H1 (cell line): Measurements from ENCODE around the gene LPO. TPM values are rescaled to one million over a fixed set of nuclear protein-coding genes. Genes with fewer than 3 reads are reported as not detected.

Source experiments
- CTCF ChIA-PET: fragments of 300-600 bp; sonication (Branson Sonifier 250); formaldehyde crosslinking; loops from one replicate; lab custom pipeline; 2021; ENCODE audit not compliant: partially characterized antibody; lab: Charles Lee
- POLR2A ChIA-PET: fragments of 300-600 bp; sonication (Branson Sonifier 250); formaldehyde crosslinking; loops from one replicate; lab custom pipeline; 2021; ENCODE audit warnings: inconsistent platforms; ENCODE audit not compliant: partially characterized antibody; lab: Charles Lee
- DNase-seq, 2 experiments: peaks; one replicate each; pipeline versions ENCODE4 v3.0.0 to v3.0.0-alpha.2; 2010 to 2022; ENCODE audit warnings: low spot score in 2 of 2, low read depth in 1 of 2, mixed read lengths in 1 of 2
- FAIRE-seq: peaks from 2 replicates; lab custom pipeline; 2011; peaks lifted over from hg19 to GRCh38; lab: Jason Lieb, UNC
- H2AFZ ChIP-seq: 2 replicates; pipeline ENCODE4 v1.8.1; 2012; ENCODE audit warnings: low read length, inconsistent platforms
- H2AK5ac ChIP-seq: 2 replicates; pipeline ENCODE4 v1.6.1; 2013; ENCODE audit warnings: low read depth, low read length
- H2BK120ac ChIP-seq: replicated peaks from 2 replicates; pipeline ENCODE3; 2013; ENCODE audit warnings: low read depth, low read length, inconsistent platforms
- H2BK12ac ChIP-seq: 2 replicates; pipeline ENCODE4 v1.6.1; 2013; ENCODE audit warnings: low read depth, low read length
- H2BK15ac ChIP-seq: 2 replicates; pipeline ENCODE4 v1.6.1; 2013; ENCODE audit warnings: low read length
- H2BK20ac ChIP-seq: 2 replicates; pipeline ENCODE4 v1.6.1; 2013; ENCODE audit warnings: low read length
- H2BK5ac ChIP-seq: 2 replicates; pipeline ENCODE4 v1.6.1; 2013; ENCODE audit warnings: low read depth, low read length
- H3K14ac ChIP-seq: 2 replicates; pipeline ENCODE4 v1.6.1; 2013; ENCODE audit warnings: inconsistent platforms; ENCODE audit not compliant: insufficient read length
- H3K18ac ChIP-seq: 2 replicates; pipeline ENCODE4 v1.6.1; 2013; ENCODE audit warnings: low read length; ENCODE audit errors: extremely low read depth
- H3K23ac ChIP-seq: 2 replicates; pipeline ENCODE4 v1.6.1; 2013; ENCODE audit warnings: inconsistent platforms; ENCODE audit not compliant: insufficient read length
- H3K23me2 ChIP-seq: 2 replicates; pipeline ENCODE4 v1.6.1; 2013; ENCODE audit warnings: low read depth, low read length
- H3K27ac ChIP-seq: 2 replicates; pipeline ENCODE4 v1.6.1; 2011; ENCODE audit warnings: low read depth, low read length, inconsistent platforms
- H3K27me3 ChIP-seq, 4 experiments: replicated peaks in 1 of 4; 1 replicate in 1 of 4; 2 replicates in 3 of 4; pipeline versions ENCODE4 v1.6.1 to v1.8.1; 2011 to 2013; ENCODE audit warnings: low read length in 3 of 4, mild to moderate bottlenecking in 3 of 4, inconsistent platforms in 2 of 4, mixed read lengths in 2 of 4, moderate library complexity in 1 of 4; ENCODE audit not compliant: control insufficient read depth in 3 of 4, insufficient read depth in 3 of 4; ENCODE audit errors: extremely low read depth in 1 of 4
- H3K36me3 ChIP-seq, 4 experiments: 2 replicates each; pipeline versions ENCODE4 v1.6.1 to v1.8.1; 2011 to 2013; ENCODE audit warnings: mild to moderate bottlenecking in 4 of 4, low read length in 3 of 4, moderate library complexity in 2 of 4, control low read depth in 1 of 4, inconsistent platforms in 1 of 4; ENCODE audit not compliant: insufficient read depth in 4 of 4, control insufficient read depth in 2 of 4
- H3K4ac ChIP-seq: replicated peaks from 2 replicates; pipeline ENCODE3; 2013; ENCODE audit warnings: low read length, low read depth, mixed read lengths, inconsistent platforms; ENCODE audit not compliant: insufficient read length
- H3K4me1 ChIP-seq, 4 experiments: replicated peaks in 1 of 4; 1 replicate in 1 of 4; 2 replicates in 3 of 4; pipeline versions ENCODE4 v1.6.1 to v1.8.1; 2011 to 2013; ENCODE audit warnings: low read length in 3 of 4, inconsistent platforms in 2 of 4, mixed read lengths in 1 of 4; ENCODE audit not compliant: insufficient read depth in 4 of 4, control insufficient read depth in 3 of 4
- H3K4me2 ChIP-seq, 2 experiments: 2 replicates each; pipeline versions ENCODE4 v1.6.1 to v1.8.1; 2011 to 2013; ENCODE audit warnings: low read depth in 2 of 2, low read length in 2 of 2, control low read depth in 1 of 2, inconsistent platforms in 1 of 2, mild to moderate bottlenecking in 1 of 2; ENCODE audit not compliant: insufficient read depth in 1 of 2
- H3K4me3 ChIP-seq, 4 experiments: fragments of 200-600, 300-600 bp in 1 of 4; sonication (generic), shearing (Covaris generic), sonication (Bioruptor Twin) in 1 of 4; 2 replicates each; pipeline versions ENCODE4 v1.5.1 to v1.8.1; 2011 to 2016; ENCODE audit warnings: low read length in 4 of 4, low read depth in 3 of 4, control low read depth in 2 of 4, inconsistent platforms in 2 of 4, mild to moderate bottlenecking in 2 of 4, mixed read lengths in 1 of 4, moderate library complexity in 1 of 4; ENCODE audit not compliant: insufficient read depth in 2 of 4; ENCODE audit errors: extremely low read depth in 1 of 4
- H3K56ac ChIP-seq: replicated peaks from 2 replicates; pipeline ENCODE3; 2013; ENCODE audit warnings: low read depth, mild to moderate bottlenecking, mixed read lengths, low read length, inconsistent platforms; ENCODE audit not compliant: insufficient read length
- H3K79me1 ChIP-seq: 2 replicates; pipeline ENCODE4 v1.6.1; 2013; ENCODE audit warnings: low read depth, low read length, control low read depth
- H3K79me2 ChIP-seq, 2 experiments: 2 replicates each; pipeline versions ENCODE4 v1.6.1 to v1.8.1; 2012 to 2013; ENCODE audit warnings: low read length in 2 of 2, mild to moderate bottlenecking in 2 of 2, inconsistent platforms in 1 of 2; ENCODE audit not compliant: insufficient read depth in 2 of 2, control insufficient read depth in 1 of 2
- H3K9ac ChIP-seq, 4 experiments: replicated peaks in 1 of 4; 1 replicate in 1 of 4; 2 replicates in 3 of 4; pipeline versions ENCODE4 v1.6.1 to v1.8.1; 2011 to 2013; ENCODE audit warnings: low read depth in 3 of 4, low read length in 3 of 4, control low read depth in 2 of 4, mild to moderate bottlenecking in 2 of 4, moderate library complexity in 2 of 4, inconsistent platforms in 1 of 4; ENCODE audit errors: extremely low read depth in 1 of 4
- H3K9me3 ChIP-seq, 2 experiments: 2 replicates each; pipeline versions ENCODE4 v1.6.1 to v1.8.1; 2012 to 2013; ENCODE audit warnings: mild to moderate bottlenecking in 2 of 2, moderate library complexity in 2 of 2, control low read depth in 1 of 2, inconsistent platforms in 1 of 2, low read depth in 1 of 2, low read length in 1 of 2, mixed read lengths in 1 of 2; ENCODE audit not compliant: insufficient read depth in 2 of 2
- H4K20me1 ChIP-seq, 2 experiments: replicated peaks in 1 of 2; 2 replicates each; pipeline versions ENCODE3 to v1.8.1; 2011 to 2013; ENCODE audit warnings: inconsistent platforms in 2 of 2, low read length in 2 of 2, mild to moderate bottlenecking in 1 of 2; ENCODE audit not compliant: insufficient read depth in 2 of 2, control insufficient read depth in 1 of 2
- H4K5ac ChIP-seq: 2 replicates; pipeline ENCODE4 v1.6.1; 2013; ENCODE audit warnings: low read length, low read depth, mixed read lengths, inconsistent platforms; ENCODE audit not compliant: insufficient read length
- H4K8ac ChIP-seq: 2 replicates; pipeline ENCODE4 v1.8.0; 2013; ENCODE audit warnings: mild to moderate bottlenecking, moderate library complexity, low read length, inconsistent platforms; ENCODE audit not compliant: insufficient read depth; ENCODE audit errors: extremely low read depth
- H4K91ac ChIP-seq: replicated peaks from 2 replicates; pipeline ENCODE3; 2013; ENCODE audit warnings: low read length, mixed read lengths, inconsistent platforms; ENCODE audit not compliant: insufficient read length
- CBX5 ChIP-seq: fragments of 300-800, 300-1000 bp; sonication (generic); IDR thresholded peaks from 2 replicates; pipeline ENCODE4 v1.7.1; 2016; ENCODE audit warnings: antibody characterized with exemption, low read length, low read depth
- CREB1 ChIP-seq: IDR thresholded peaks from 2 replicates; pipeline ENCODE4 v1.6.1; 2012; ENCODE audit warnings: inconsistent platforms
- EGR1 ChIP-seq: IDR thresholded peaks from 2 replicates; pipeline ENCODE4 v1.6.1; 2011; ENCODE audit warnings: low read depth, low read length, borderline replicate concordance
- EZH2 ChIP-seq: fragments of 200-600 bp; sonication (generic); IDR thresholded peaks from 2 replicates; pipeline ENCODE4 v1.7.1; 2012; ENCODE audit warnings: low read depth, mild to moderate bottlenecking, moderate library complexity, low read length, inconsistent platforms; ENCODE audit not compliant: severe bottlenecking
- MAFK ChIP-seq: IDR thresholded peaks from 2 replicates; pipeline ENCODE4 v1.6.1; 2012; ENCODE audit warnings: low read depth, mild to moderate bottlenecking, improper control_type of control experiment, low read length
- NANOG ChIP-seq: IDR thresholded peaks from 2 replicates; pipeline ENCODE4 v1.6.1; 2011; ENCODE audit warnings: low read length, low read depth, mild to moderate bottlenecking, inconsistent platforms; ENCODE audit not compliant: insufficient read depth, poor library complexity, severe bottlenecking
- YY1 ChIP-seq: IDR thresholded peaks from 2 replicates; pipeline ENCODE4 v1.6.1; 2011; ENCODE audit warnings: low read depth, mild to moderate bottlenecking, low read length
- WGBS, 2 experiments: shearing (Covaris generic) in 1 of 2; methylation state at CpG; one replicate each; pipeline versions ENCODE4 v1.1.6 to v1.1.7; 2013 to 2015; ENCODE audit warnings: low lambda C conversion rate in 2 of 2, mixed read lengths in 2 of 2, inconsistent platforms in 1 of 2, low coverage in 1 of 2, missing lambda C conversion rate in 1 of 2; ENCODE audit not compliant: insufficient replicate concordance in 2 of 2, insufficient coverage in 1 of 2, insufficient read length in 1 of 2; ENCODE audit errors: extremely low coverage in 1 of 2, missing lambda C conversion rate in 1 of 2; 5-methylcytosine and 5-hydroxymethylcytosine counted together
- polyA plus RNA-seq, 7 experiments: library from polyadenylated mRNA; depleted of rRNA in 3 of 7; stranded (reverse) in 5 of 7; unstranded in 2 of 7; fragments of >200 nt in 5 of 7; fragments of 200-250 nt in 2 of 7; gene quantifications; 1 replicate in 5 of 7; 2 replicates in 1 of 7; 4 replicates in 1 of 7; pipeline versions ENCODE4 v1.2.1 to v1.2.3, GENCODE V29; 2011 to 2013; ENCODE audit warnings: missing spikeins in 2 of 7, mixed read lengths in 2 of 7
- total RNA-seq: library from RNA; stranded (reverse); fragmentation: NEBNext Ultra II Directional; extraction: Animal tissue kit (Norgen Biotek cat#: 25700); gene quantifications from 2 replicates; pipeline ENCODE4 v1.2.1, GENCODE V29; 2021

Gene LPO
- total and polyA plus RNA-seq, 2 of the 8 experiments (the other 6 are each of a cell fraction or from before 2014, with no cell fraction given): 0.38 to 0.52 TPM

- Histone ChIP-seq H2AFZ (no peak overlapping the region), H3K23me2 (no peaks in the 10 kb centered on the region), H3K9ac (no peak overlapping the region), H4K5ac (no peak overlapping the region), H3K79me1 (no peaks in the 10 kb centered on the region), H3K4me2 (no peak overlapping the region), H2BK12ac (no peak overlapping the region), H3K4me1 (no peaks in the 10 kb centered on the region), H2BK5ac (no peak overlapping the region), H2BK20ac (no peak overlapping the region), H3K18ac (no peak overlapping the region), H4K20me1 (no peaks in the 10 kb centered on the region), H3K4ac (no peak overlapping the region), H4K91ac (no peak overlapping the region), H3K23ac (no peak overlapping the region), H3K14ac (no peak overlapping the region), H3K56ac (no peak overlapping the region), H3K36me3 (no peaks in the 10 kb centered on the region), H4K8ac (no peak overlapping the region), H3K9me3 (no peaks in the 10 kb centered on the region), H3K27ac (no peak overlapping the region), H2BK15ac (no peak overlapping the region), H2BK120ac (no peak overlapping the region), H3K79me2 (no peaks in the 10 kb centered on the region), H3K27me3 (peaks cover 0 to 2% (median 0%) of the 10 kb centered on the region in 4 experiments; a peak in 1 of 7 replicates), H2AK5ac (no peak overlapping the region), H3K4me3 (no peak overlapping the region)
- CTCF ChIA-PET: interaction anchor here (0.7 to 7.1 kb wide), 6 partner anchors 10 to 142 kb away, joined by 3 to 58 read pairs (median 4); partner anchors contain the start of gene RNF43
- POLR2A ChIA-PET: interaction anchor here (1.2 to 1.7 kb wide), 2 partner anchors 9 to 11 kb away, joined by 3 read pairs; no protein-coding TSS in a partner anchor
- FAIRE-seq (no peak), DNase-seq (no peak)
- WGBS, 2 experiments: 87% methylated on average over 1 of the region's 1 CpG; no CpG with 5 or more reads in 1 of the 2 experiments
- TF ChIP-seq MAFK (no peak), EZH2 (no peak), NANOG (no peak), CBX5 (no peak), YY1 (no peak), CREB1 (no peak), EGR1 (no peak)
Measured at GRCh38 chr17:58294034-58294433, 55.6 kb downstream of the LPO start.
